Fibroblast of upper back skin (primary cell): ENCODE results near the gene SLC12A5.

Experiments
- DNase-seq: peaks from one replicate; pipeline ENCODE4 v3.0.0-alpha.2; 2013

Gene SLC12A5

GRCh38 chr20:46056970-46057855, 28.2 kb downstream of the SLC12A5 start:
- DNase-seq: peak; percentile 45

- DNase-seq: peak; percentile 34
Measured at GRCh38 chr20:46057856-46058598, 29.0 kb downstream of the SLC12A5 start.

GRCh38 chr20:46058599-46059281, 29.7 kb downstream of the SLC12A5 start:
- DNase-seq: no peak

GRCh38 chr20:46060301-46060881, 31.4 kb downstream of the SLC12A5 start:
- no peak for DNase-seq

- no peak for DNase-seq
Measured at GRCh38 chr20:46060975-46061374, 32.0 kb downstream of the SLC12A5 start.

- no peak for DNase-seq
Measured at GRCh38 chr20:46062151-46062550, 33.1 kb downstream of the SLC12A5 start.

- DNase-seq: no peak
Measured at GRCh38 chr20:46062621-46063020, 33.6 kb downstream of the SLC12A5 start.

GRCh38 chr20:46063151-46063550, 34.1 kb downstream of the SLC12A5 start:
- DNase-seq: no peak

GRCh38 chr20:46063652-46064054, 34.6 kb downstream of the SLC12A5 start:
- no peak for DNase-seq

GRCh38 chr20:46065006-46065405, 36.0 kb downstream of the SLC12A5 start:
- no peak for DNase-seq

- DNase-seq: no peak
Measured at GRCh38 chr20:46065691-46066090, 36.7 kb downstream of the SLC12A5 start.

GRCh38 chr20:46070215-46070900, 41.3 kb downstream of the SLC12A5 start:
- peak; percentile 74 for DNase-seq

- DNase-seq: no peak
Measured at GRCh38 chr20:46071573-46071972, 42.6 kb downstream of the SLC12A5 start.

- no peak for DNase-seq
Measured at GRCh38 chr20:46073024-46073423, 44.0 kb downstream of the SLC12A5 start.

- peak; percentile 24 for DNase-seq
Measured at GRCh38 chr20:46073443-46073842, 44.4 kb downstream of the SLC12A5 start.

- DNase-seq: no peak
Measured at GRCh38 chr20:46074006-46074405, 45.0 kb downstream of the SLC12A5 start.

- DNase-seq: no peak
Measured at GRCh38 chr20:46076806-46077205, 47.8 kb downstream of the SLC12A5 start.

- no peak for DNase-seq
Measured at GRCh38 chr20:46077642-46078305, 48.8 kb downstream of the SLC12A5 start.

- DNase-seq: no peak
Measured at GRCh38 chr20:46078954-46079353, 49.9 kb downstream of the SLC12A5 start.

GRCh38 chr20:46081074-46081473, 52.1 kb downstream of the SLC12A5 start:
- no peak for DNase-seq

GRCh38 chr20:46083101-46083500, 54.1 kb downstream of the SLC12A5 start:
- DNase-seq: no peak

- no peak for DNase-seq
Measured at GRCh38 chr20:46083531-46084061, 54.6 kb downstream of the SLC12A5 start.
